Measurements from ENCODE around the gene DLGAP4.

DLGAP4 gene, protein sequence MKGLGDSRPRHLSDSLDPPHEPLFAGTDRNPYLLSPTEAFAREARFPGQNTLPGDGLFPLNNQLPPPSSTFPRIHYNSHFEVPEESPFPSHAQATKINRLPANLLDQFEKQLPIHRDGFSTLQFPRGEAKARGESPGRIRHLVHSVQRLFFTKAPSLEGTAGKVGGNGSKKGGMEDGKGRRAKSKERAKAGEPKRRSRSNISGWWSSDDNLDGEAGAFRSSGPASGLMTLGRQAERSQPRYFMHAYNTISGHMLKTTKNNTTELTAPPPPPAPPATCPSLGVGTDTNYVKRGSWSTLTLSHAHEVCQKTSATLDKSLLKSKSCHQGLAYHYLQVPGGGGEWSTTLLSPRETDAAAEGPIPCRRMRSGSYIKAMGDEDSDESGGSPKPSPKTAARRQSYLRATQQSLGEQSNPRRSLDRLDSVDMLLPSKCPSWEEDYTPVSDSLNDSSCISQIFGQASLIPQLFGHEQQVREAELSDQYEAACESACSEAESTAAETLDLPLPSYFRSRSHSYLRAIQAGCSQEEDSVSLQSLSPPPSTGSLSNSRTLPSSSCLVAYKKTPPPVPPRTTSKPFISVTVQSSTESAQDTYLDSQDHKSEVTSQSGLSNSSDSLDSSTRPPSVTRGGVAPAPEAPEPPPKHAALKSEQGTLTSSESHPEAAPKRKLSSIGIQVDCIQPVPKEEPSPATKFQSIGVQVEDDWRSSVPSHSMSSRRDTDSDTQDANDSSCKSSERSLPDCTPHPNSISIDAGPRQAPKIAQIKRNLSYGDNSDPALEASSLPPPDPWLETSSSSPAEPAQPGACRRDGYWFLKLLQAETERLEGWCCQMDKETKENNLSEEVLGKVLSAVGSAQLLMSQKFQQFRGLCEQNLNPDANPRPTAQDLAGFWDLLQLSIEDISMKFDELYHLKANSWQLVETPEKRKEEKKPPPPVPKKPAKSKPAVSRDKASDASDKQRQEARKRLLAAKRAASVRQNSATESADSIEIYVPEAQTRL

DNA sequence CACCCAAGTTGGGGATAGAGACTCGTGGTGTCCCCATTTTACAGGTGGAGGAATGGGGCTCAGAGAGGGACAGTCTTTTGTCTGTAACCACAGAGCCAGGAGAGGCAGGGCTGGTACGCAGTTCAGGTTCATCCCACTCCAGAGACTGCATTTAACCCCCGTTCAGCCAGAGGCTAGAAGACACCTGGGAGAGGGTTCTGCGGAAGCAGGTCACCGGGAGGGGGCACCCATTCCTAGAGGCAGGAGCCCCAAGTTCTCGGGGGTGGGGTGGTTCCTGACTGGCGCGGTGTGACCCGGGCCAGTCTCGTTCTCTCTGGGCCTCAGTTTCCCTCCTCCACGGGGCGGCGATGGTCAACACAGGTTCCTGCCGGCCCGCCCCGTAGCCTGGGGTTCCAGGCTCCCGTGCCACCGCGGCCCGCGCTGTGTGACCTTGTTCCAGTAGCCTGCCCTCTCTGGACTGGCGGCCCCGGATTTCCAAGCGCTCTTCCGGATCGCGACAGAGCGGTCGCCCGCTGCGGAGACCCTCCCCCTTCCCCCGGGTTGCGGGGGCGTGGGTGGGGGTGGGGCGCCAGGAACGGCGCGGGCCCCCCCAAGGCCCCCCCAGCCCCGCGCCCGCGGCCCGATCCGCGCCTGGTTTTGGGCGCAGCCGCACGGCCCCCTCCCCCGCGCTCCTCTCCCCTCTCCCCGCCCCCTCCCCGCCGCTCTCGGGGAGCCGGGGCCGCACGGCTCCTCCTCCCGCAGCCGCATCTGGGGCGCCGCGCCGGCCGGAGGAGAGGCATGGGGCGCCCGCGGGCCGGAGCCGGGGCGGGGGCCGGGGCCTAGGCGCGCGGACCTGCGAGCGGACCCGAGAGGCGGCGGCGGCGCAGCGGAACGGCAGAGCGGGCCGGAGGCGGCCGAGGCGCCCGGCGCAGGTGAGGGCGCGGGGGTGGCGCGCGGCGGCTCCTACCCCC lies at the start of gene DLGAP4:
DLGAP4 (plus strand) TSS at position 738 of the 950 bp plus-strand sequence. CDS start 125,379 bp downstream, outside the sequence.
- no peak for DNase-seq

DNA sequence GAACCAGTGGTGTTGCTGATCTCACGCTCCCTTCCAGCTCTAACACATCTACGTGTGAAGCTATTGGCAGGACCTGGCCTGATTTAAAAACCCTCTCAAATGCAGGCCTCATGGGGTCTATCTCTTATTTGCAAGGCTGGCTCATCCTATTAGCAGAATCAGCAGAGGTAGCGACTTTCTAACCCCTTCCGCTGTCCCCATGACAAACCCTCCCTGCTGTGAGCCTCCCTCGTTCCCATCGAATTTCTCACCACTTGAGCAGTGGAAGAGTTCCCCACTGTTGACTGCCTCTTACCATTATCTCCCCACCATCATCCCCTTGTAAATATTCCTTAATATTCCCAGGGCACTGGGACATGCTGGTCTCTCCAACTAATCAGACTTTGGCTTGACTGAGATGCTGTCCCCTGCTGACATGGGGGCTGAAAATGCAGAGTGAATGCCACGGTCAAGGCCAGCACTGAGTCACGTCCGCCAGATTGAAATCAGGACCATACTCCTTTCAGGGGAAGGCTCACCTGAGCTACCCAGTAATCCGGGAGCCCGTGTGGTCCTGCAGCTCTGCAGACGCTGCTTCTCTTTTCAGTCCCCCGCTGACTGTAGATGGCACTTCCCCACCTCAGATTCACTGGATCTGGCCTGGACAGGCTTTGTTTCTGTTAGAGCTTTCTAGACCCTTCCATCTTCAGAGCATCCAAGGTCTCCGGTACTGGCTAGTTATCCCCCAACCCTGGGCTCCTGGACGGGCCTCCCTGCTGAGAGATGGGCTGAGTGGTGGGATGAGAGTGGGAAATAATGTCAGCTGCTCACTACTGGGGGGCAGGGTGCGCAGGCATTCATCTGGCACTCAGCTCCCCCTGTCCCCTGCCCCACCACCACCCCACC lies 46.7 kb upstream of the DLGAP4 start:
- no peak for DNase-seq

DNA sequence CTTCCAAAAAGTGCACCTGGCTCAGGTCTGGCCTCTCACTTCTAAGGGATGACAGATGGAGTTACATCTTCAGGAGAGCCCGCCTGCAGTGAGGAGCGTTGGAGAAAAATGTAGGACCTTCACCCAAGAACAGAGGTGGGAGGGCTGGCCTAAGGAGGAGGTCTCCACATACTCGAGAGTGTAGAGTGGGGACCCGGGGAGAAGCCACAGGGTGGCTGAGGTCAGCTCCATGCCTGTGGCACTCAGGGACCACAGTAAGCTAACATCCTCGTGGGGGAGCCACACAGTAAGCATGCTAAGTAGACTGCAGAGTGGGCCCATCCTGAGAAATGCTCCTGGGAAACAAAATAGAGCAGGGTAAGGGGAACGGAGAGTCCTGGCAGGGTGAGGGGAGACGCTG lies 45.8 kb upstream of the DLGAP4 start:
- DNase-seq = no peak

DNA sequence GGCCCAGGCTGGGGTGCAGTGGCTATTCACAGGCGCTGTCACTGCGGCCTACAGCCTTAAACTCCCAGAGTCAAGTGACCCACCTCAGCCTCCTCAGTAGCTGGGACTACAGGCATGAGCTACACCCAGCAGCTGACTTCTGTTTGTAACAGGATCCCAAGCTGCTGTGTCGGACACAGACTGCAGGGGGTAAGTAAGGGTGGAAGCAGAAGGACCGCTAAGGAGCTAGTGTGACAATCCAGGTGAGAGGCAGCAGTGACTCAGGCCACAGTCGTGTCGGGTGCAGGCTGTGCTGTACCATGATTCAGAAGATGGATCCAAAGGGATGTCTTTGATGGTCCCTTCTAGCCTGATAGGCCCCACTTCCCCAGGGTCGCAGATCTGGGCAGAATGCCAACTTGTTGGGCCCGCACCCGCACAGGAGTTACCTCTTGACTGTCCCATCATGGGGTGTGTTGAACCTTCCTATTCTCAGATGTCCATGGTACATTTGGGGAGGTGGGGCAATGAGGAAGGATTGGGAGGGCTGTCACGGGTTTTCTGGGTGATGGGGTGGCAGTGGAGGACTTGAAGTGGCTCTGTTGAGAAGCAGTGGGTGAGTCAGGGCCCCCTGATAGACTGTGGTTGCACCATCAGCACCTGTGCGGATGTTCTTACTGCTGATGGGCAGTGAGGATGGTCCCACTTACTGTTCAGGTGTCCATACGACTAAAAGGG lies 44.6 kb upstream of the DLGAP4 start:
- DNase-seq = no peak

DNA sequence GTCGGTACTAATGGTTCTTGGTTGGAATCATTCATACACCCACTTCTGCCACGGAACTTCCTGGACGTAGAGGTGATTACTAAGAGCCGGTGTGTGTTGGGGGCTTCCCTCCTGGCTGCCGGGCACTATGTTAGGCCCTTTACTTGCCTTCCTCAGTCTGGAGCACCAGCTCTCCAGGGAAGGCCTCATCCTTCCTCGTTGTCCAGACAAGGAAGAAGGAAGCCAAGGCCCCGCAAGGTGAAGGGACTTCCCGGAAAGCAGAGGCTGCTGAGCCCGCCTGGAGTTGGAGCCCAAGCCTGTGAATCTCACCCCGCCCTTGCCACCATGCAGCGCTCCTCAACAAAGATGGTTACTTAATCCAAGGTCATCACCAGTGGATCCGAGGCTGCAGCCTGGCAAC lies 43.7 kb upstream of the DLGAP4 start:
- no peak for DNase-seq

DNA sequence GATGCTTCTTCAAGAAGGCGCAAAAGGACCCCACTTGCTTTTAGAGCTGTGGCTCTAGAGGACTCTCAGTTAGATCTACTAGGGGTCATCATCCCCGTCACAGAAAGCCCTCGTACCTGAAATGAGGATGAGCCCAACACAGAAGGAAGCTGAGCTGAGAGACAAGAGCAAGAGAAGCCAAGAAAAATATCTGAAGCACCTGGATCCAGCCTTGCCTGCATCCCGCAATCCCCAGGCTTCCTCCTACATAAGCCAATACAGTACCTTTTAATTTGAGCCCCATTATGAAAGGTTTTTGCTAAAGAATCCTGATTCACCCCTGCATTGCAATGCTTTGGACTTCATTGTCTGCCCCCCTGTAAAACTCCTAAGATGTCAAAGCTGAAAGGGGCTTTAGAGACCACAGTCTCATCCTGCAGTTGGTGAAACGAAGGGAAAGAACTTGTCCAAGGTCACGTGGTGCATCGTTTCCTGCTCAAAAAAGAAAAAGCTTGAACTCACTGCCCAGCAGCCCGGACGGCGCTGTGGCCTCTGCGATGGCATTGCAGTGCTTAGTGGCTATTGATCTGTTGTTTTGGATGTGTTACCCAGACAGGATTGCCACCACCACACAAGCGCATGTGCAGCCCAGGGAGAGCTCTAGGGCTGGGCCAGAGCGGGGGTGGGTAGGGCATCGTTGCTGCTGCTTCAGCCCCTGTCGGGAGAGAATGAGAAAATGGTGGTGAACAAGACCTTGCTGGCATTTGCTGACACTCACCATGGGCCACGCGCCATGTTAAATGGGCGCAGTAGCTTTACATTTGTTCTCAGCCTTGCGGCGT lies 41.5 kb upstream of the DLGAP4 start:
- DNase-seq = no peak

DNA sequence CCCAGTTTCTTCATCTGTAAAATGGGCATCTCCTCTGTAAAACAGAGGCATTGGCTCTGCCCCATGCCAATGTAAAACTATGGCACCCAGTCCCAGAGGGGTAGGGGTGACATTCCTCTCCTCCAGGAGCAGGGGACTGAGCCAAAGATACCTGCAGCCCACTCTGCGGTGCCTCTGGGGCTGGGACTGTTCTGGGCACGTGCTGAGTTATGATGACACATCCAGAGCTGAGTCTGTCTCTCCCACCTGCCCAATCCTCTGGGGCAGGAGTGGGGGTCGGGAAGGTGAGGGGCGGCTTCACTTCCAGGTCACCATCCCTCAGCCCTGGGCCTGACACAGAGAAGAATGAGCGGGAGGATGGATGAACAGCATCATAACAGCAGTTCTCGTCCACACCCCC lies 40.0 kb upstream of the DLGAP4 start:
- no peak for DNase-seq

DNA sequence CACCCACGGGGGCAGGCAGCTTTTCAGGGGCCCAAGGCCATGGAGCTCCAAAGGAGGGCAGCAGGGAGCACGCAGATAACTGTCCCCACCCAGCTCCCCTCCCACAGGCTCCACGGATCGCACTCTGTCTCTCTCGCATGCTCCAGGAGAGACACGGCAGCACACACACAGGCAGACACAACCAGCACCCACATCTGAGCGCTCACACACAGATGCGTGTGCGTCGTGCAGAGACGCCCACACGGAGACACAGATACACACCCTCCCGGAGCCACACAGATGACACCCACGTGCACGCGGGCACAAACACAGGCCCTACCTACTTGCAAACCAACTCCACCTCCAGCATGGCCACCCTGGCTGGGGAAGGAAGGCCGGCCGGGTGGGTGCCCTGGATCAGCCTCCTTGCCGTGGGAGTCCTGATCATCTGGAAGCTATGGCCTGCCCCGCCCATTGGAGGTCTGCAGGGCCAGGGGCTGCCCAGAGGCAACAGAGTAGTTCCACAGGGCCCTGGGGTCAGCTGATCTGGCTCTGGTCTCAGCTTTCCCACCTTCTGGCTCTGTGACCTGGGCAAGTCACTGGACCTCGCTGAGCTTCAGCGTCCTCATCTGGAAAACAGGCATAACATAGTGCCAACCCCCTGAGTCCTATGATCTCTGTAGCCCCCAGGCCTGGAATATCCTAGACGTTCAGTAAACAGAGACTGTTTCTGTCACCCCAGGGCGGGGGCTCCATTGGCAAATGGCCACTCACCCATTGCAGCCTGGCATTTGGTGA lies 38.3 kb upstream of the DLGAP4 start:
- no peak for DNase-seq

DNA sequence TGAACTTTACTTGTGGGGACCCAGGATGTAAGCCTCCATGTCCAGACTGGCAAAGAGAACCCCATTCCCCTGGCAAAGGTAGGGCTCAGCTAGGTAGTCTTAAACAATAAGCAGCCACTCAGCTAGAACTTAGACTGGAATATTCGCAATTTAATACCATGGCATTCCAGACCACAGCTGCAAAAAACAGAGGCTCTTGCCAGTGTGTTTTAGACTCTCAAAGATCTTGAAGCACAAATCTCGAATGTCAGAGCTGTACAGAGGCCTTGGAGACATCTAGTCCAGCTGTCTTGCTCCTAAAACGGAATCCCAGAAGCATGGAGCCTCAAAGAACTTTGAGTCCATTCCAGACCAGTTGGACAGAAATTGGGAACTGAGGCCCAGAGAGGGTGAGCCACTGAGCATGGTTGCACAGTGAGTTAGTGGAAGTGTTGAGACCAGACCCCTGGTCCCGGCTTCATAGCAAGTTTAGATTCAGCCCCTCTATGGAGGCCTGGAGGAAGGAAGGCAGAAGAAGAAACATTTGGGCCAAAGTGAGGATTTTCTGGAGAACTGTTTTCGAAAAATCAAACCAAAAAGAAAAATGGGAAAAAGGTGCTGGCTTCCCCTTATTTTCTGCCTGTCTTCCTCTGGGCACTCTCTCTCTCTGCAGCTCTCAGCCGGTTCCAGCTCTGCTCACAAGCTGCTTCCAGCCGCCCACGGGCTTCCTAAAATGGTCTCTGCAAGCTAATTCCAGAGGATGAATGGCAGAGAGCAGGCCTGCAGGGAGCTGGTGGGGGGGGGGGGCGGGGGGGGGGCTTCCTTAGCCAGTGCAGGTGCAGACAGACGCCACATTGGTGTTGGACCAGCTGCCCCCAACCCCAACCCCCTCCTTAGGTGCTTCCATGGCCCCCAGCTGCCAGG lies 37.4 kb upstream of the DLGAP4 start:
- DNase-seq = no peak

DNA sequence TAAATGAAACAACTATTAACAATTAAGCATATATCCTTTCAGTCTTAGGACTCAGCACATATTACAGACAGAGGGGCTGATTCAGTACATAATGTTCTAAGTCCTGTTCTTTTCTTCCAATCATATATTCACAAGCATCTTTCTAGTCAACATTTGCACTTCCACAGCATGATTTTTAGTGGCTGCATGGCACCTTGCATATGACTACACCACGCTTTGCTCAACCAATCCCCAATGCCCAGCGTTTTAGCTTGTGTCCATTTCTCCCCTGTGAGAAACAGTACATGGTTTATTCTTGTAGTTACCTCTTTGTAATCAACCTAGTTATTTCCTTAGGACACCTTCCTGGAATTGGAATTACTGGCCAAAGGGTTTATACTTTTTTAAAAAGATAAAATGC lies 36.6 kb upstream of the DLGAP4 start:
- no peak for DNase-seq

DNA sequence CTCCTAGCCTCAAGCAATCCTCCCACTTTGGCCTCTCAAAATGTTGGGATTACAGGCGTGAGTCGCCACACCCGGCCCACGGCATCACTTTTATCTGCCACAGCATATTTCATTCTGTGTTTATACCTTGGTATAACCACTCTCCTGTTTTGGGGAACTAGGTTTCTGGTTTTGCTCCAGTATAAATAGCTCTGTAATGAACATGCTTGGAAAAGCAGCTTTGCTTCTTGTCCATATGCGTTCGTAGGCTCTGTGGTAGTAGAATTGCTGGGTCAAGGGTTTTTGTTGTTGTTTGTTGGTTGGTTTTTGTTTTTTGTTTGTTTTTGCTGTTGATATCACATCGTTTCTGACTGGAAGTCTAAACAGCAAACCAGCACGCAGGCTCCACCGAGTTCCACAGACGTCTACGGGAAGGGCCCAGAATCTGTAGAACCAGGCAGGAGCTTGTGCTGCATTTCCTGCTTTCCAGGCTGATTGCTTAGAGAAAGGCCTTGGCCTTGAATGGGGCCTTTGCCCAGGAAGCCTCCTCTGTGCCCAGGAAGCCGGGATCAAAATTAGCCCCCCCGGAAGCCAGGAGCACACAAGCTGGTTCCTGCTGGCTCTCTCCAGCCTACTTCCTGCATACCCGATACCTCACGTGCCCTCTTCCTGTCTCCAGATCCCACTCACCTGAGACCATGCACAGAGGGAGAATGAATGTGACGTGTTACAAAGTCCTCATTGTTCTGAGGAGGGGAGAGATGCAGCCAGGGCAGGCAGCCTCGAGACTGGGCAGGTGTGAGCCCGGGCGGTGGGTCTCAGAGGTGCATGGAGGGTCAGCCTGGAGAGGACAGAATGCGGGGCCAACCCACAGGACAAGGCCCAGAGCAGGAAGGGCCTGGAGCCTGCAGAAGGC lies 35.1 kb upstream of the DLGAP4 start:
- no peak for DNase-seq

DNA sequence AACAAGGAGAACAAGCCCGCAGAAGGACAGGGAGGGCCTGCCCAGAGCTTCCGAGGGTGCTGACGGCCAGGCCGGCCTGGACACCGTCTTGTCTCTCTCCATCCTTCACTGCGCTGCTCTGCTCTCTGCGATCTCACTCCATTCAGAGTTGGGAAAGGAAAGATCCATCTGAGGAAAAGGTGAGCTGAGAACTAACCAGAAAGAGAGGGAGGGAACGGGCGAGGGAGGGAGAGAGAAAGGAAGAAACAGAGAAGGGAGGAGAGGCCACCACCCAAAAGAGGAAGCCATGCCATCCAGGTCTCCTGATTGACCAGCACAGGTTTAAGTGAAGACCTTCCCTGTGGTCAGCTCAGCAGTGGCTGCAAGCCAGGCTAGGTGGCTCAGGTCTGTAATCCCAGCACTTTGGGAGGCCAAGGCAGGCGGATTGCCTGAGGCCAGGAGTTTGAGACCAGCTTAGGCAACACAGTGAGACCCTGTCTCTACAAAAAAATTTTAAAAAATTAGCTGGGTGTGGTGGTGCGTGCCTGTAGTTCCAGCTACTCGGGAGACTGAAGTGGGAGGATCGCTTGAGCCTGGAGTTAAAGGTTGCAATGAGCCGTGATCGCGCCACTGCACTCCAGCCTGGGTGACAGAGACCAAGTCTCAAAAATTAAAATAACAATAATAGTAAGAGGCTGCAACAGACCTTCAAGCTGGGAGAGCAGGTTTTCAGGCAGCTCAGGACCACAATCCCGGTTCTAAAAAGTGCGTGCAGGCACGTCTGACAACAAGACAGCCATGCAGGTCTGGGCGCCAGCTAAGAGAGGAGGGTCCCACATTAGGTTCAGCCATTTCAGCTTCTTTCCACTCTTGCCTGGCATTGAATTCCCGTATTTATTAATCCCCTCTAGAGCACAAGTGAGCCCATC lies 34.2 kb upstream of the DLGAP4 start:
- no peak for DNase-seq

DNA sequence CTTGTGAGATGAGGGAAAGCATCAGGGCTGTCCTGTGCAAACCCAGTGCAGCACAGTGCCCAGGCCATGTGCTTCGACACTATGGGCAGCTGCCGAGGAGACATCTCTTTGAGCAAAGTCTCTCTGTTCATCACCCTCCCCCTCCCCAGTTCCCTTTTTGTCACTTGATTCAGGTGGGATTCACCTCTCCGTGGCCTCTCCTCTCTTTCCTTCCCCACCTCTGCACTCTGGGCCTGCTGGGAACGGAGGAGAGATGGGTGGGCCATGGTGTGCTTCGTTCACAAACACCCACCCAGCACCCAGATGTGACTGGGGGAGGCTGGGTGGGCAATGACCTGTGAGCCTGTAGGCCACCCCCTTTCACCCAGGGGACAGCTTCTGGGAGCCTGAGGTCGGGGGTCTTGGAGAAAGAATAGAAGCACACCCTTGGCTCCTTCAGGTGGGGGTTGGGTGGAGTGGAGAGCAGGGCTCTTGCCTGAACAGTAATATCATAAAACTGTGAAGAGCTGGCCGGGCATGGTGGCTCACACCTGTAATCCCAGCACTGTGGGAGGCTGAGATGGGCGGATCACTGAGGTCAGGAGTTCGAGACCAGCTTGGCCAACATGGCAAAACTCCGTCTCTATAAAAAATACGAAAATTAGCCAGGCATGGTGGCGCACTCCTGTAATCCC lies 33.5 kb upstream of the DLGAP4 start:
- DNase-seq = no peak

DNA sequence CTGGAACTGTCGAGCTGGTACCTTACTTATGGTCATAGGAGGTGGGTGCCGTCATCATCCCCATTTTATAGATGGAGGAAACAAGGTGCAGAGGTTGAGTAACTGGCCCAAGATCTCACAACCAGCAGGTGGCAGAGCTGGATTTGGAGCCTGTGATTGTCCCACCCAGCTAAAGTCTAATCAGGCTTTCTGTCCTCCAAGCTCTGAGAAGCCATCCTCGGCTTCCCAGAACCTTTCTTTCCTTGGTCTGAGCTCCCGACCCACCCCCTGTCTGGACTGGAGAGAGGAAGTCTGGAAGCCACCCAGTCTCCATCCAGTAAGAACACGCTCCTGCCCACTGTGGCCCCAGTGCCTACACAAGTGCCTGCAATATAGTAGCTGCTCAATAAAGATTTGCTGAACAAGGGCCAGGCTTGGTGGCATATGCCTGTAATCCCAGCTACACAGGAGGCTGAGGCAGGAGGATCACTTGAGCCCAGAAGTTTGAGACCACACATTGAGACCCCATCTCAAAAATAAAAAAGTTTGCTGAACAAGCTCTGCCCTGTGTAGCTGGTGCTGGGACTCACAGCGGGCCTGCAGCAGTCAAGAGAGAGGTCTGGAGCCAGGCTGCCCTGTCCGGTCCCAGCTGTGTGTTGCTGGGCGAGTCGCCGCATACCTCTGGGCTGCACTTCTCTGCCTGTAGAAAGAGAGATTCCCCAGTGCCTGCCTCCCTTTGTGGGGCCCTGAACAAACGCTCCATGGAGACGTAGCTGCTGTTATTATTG lies 32.5 kb upstream of the DLGAP4 start:
- no peak for DNase-seq

Data from midbrain (tissue), 1 donor.